NCI-H2196 treated with DMSO at 0.1 percent for 48 hours (cell line): ENCODE measurements around the gene CLIC4.
"Not testable (repeated sequence)": the region's sequence is repeated elsewhere in the genome, so short reads cannot be mapped to it uniquely, and the experiment has no call there.

Experiments
- DNase-seq: peaks from one replicate; lab custom pipeline; 2025; ENCODE audit not compliant: unreplicated experiment; lab: John Stamatoyannopoulos, UW

The CLIC4 gene

DNA sequence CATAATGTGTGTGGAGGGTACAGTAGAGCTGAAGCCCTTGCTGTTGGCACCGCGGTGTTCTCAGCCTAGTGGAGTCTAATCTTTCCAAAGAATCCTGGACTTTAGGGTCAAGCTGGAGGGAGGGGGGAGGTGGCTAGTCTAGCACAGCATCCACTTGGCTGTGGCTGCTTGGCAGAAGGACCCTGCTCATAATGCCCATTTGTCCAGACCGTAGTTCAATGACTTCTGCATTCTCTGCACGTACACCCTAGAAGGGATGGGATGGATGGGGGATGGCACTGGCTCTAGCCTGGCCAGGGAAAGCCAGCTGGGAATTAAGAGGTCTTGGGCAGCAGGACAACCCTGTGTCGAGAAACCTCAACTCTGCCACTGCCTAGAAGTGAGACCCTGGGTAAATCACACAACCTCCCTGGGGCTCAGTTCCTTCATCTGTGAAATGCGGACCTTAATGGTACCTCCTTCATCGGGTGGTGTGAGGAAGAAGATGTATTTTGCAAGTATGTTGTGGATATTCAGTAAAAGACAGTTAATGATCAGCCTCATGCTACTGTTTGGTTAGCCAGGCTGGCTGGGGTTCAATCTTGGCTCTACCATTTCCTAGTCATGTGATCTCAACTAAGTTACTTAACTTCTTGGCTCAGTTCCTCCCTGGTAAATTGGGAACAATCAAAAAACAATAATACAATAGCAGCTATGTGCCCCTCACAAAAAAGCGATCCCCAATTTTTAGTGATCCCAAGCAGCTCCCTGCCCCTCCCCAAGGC, 27.2 kb upstream of the CLIC4 start:
- DNase-seq = no peak

DNA sequence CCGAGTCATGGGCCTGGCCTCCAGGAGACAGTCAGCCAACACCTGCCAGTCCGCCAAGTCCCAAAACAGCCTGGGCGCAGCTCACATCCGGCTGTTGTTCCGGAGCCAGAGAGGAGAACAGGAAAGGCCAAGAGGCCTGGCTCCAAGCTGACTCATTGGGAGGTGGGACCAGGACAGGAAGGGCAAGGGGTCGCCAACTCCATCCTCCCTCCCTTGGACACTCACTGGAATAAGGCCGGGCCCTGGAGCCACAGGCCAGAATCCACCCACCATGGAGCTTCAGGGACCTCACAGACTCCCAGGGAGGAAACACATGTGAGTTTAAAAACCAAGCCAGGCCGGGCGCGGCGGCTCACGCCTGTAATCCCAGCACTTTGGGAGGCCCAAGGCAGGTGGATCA, 25.1 kb upstream of the CLIC4 start:
- no peak for DNase-seq

DNA sequence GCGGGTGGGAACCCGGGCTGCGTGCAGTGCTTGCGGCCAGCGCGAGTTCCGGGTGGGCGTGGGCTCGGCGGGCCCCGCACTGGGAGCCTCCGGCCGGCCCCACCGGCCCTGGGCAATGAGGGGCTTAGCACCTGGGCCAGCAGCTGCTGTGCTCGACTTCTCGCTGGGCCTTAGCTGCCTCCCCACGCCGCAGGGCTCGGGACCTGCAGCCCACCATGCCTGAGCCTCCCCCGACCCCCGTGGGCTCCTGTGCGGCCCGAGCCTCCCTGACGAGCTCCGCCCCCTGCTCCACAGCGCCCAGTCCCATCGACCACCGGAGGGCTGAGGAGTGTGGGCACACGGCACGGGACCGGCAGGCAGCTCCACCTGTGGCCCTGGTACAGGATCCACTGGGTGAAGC, 23.7 kb upstream of the CLIC4 start:
- DNase-seq = no peak

DNA sequence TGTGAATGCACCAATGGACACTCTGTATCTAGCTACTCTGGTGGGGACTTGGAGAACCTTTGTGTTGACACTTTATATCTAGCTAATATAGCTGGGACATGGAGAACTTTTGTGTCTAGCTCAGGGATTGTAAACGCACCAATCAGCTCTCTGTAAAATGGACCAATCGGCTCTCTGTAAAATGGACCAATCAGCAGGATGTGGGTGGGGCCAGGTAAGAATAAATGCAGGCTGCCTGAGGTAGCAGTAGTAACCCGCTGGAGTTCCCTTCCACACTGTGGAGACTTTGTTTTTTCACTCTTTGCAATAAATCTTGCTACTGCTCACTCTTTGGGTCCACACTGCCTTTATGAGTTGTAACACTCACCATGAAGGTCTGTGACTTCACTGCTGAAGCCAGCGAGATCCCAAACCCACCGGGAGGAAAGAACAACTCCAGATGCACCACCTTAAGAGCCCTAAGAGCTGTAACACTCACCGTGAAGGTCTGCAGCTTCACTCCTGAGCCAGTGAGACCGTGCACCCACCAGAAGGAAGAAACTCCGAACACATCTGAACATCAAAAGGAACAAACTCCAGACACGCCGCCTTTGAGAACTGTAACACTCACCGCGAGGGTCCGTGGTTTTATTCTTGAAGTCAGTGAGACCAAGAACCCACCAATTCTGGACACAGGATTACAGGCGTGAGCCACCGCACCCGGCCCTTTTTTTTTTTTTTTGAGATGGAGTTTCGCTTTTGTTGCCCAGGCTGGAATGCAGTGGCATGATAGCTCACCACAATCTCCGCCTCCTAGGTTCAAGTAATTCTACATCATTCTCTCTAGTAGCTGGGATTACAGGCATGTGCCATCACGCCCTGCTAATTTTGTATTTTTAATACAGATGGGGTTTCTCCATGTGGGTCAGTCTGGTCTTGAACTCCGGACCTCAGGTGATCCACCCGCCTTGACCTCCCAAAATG, 22.9 kb upstream of the CLIC4 start:
- DNase-seq = not testable (repeated sequence)

GRCh38 chr1:24724345-24725208, 20.7 kb upstream of the CLIC4 start:
- no peak for DNase-seq

DNA sequence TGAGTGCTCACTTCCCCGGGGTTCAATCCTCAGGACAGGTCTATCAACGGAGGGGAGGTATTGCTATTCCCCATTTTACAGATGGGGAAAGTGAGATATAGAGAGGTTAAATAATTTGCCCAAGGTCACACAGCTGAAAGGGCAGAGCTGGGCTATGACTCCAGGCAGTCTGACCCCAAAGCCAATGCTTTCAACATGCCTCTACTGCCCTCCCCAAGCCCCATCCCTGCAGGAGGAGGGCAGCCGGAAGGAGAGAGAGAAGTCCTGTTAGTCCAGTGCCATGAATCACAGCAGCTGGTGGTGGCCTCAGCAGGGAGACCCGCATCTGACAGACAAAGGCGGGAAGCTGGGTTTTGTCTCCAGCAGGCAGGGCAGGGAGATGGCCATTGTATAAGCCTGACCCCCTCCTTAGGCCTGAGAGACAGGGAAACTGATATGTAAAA, 20.0 kb upstream of the CLIC4 start:
- no peak for DNase-seq

DNA sequence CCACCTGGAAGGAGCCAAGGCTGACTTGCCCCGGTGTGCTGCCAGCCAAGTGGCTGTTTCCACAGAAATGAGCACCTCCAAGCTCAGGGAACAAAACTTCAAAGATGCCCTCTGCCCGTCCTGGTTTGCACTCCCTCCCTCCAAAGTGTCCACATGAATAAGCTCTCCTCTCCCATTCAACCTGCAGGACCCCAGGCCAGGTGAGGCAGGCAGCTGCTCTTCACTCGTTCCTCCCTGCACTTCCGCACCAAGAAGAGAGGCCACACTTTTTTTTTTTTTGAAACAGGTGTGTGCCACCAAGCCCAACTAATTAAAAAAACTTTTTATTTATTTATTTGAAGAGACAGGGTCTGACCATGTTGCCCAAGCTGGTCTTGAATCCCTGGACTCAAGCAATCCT, 18.5 kb upstream of the CLIC4 start:
- no peak for DNase-seq

DNA sequence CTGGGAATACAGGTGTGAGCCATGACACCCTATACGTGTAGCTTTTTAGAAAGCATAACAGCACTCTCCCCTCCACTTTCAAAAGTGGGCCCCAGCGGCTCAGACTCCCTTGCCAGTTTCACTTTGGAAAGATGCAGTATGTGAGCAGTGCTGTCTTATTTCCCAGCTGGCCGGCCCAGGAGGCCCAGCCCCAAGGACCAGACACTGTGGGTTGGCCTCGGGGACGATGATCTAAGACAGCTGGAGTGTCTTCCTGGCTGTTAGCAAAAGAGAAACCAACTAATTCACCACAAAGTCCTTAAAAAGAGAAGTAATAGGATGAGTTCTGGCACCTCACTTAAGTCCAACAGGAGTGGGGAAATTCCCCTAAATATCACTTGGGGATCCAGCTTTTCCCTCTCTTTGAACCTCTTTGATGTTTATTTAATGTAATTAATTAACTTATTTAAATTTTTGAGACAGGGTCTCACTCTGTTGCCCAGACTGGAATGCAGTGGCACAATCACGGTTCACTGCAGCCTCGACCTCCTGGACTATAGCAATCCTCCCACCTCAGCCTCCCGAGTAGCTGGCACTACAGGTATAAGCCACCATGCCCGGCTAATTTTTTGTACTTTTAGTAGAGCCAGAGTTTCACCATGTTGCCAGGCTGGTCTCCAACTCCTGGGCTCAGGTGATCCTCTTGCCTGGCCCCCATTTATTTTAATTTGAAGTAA, 17.6 kb upstream of the CLIC4 start:
- DNase-seq = no peak

DNA sequence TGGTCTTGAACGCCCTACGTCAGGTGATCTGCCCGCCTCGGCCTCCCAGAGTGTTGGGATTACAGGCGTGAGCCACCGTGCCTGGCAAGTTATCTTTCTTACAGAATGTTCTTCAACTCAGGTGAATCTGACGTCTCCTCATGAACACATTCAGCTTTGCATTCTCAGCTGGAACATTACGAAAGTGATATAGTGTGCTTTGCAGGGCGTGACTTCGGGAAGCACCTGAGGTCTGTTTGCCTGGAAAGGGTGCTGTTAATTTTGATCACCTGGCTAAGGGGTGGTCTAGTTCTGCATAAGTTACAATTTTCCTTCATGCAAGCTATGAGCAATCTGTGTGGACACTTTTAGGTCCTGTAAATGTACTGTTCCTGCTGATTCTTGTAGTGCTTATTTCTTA, 16.3 kb upstream of the CLIC4 start:
- no peak for DNase-seq

DNA sequence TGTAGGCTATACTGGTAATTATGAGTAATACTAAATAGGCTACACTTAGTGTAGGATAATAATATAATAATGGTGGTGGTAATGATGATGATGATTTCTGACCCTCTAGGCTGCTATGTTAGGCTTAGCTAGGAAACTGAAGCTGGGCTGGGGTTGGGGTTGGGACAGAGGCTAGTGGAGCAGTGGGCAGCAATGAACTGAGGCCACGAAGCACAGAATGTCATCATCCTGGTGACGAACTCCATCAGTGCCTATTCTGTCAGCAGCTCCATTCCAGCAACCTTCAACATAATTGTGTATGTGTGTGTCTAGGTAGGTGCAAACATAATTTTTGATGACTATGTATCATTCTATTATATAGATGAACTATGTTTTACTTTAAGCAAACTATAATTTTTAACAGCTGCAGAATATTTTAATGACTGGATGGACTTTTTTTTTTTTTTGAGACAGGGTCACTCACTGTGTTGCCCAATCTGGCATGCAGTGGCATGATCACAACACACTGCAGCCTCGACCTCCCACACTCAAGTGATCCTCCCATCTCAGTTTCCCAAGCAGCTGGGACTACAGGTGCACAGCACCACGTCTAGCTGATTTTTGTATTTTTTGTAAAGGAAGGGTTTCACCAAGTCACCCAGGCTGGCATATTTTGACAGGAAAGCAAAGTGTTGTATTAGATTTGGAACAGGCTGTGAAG, 12.9 kb upstream of the CLIC4 start:
- DNase-seq = no peak

GRCh38 chr1:24733342-24733741, 11.9 kb upstream of the CLIC4 start:
- DNase-seq = not testable (repeated sequence)

- no peak for DNase-seq
Measured at GRCh38 chr1:24735156-24735508, 10.1 kb upstream of the CLIC4 start.

- no peak for DNase-seq
Measured at GRCh38 chr1:24735509-24736375, 9.5 kb upstream of the CLIC4 start.

DNA sequence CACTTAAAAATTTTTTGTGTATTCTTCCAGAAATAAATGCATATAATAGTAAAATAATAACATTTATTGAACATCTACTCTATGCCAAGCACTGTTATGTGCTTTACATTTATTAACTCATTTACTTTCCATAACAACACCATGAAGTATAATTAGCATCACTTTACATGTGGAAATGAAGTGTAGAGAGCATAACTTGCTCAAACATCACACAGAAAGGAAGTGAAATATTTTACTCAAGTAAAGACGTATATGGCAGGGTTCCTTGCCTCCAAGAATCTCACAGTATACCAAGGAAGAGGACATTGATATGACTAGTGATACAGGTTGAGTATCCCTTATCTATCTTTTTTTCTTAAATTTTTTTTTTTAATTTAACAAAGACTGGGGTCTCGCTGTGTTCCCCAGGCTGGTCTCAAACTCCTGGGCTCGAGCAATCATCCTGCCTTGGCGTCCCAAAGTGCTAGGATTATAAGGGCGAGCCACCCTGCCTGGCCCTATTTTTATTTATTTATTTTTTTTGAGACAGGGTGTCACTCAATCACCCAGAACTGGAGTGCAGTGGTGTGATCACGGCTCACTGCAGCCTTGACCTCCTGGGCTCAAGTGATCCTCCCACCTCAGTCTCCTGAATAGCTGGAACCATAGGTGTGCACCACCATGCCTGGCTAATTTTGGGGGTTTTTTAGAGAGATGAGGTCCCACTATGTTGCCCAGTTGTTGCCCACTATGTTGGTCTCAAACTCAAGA, 7.7 kb upstream of the CLIC4 start:
- no peak for DNase-seq

DNA sequence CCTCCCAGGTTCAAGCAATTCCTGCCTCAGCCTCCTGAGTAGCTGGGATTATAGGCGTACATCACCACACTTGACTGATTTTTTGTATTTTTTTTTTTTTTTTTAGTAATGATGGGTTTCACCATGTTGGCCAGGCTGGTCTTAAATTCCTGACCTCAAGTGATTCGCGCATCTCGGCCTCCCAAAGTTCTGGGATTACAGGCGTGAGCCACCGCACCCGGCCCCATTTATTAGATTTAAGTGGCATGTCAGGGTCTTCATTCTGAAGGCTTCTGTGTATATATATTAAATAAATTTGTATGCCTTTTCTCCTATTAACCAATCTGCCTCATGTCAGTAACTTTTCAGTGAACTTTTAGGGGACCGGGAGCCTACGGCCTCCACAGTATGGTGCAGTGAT, 6.0 kb upstream of the CLIC4 start:
- no peak for DNase-seq

DNA sequence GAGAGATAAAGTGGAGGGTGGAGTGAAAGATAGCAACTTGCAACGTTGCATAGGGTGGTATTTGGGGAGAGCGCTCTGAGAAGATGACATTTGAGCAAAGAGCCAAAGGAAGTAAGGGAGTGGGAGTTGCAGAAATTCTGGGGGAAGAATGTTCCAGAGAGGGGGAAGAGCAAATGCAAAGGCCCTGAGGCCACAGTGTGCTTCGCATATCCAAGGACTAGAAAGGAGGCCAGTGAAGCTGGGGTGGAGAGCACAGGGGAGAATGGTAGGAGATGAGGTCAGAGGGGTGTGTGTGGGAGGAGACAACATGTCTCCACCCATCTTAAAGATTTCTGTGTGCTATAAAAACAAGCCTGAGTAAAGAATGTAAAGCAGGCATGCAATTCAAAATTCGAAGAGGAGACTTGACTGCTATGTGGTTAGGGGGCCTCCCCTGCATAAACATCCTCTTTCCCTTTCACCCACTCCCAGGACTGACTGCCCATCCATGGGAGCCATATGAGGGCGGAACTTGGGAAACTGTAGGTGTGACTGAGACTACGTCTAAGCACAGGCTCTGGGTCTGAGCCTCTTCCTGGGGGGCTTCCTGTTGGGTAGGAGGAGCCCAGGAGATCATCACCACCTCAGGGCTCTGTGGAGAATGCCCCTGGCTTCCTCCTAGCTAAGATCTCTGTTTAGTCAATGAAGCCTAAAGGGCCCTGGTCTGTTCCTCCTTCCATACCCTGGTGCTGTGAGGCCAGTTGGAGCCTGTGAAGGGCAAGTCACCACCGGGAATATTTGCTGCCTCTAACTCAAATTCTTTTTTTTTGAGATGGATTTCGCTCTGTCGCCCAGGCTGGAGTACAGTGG, 2.9 kb upstream of the CLIC4 start:
- DNase-seq = no peak

GRCh38 chr1:24743404-24744211, 1.6 kb upstream of the CLIC4 start:
- DNase-seq = no peak
